Endothelial cell of umbilical vein (primary cell): Measurements from ENCODE around the gene CTSL. TPM values are rescaled to one million over a fixed set of nuclear protein-coding genes. Genes with fewer than 3 reads are reported as not detected.

Source experiments
- BruUV-seq: library from RNA; stranded (reverse); fragments of 400-500 nt; replicated peaks from 2 replicates; lab custom pipeline; 2021; lab: Mats Ljungman, UMichigan
- CTCF ChIA-PET: fragments of 300-600, 350-600 bp; sonication (Branson Sonifier 250); formaldehyde crosslinking; loops from one replicate; lab custom pipeline; 2021; ENCODE audit warnings: antibody characterized with exemption, inconsistent platforms; lab: Charles Lee
- POLR2A ChIA-PET: fragments of 300-600, 350-600 bp; sonication (Branson Sonifier 250); formaldehyde crosslinking; loops from one replicate; lab custom pipeline; 2021; ENCODE audit warnings: antibody characterized with exemption, inconsistent platforms; lab: Charles Lee
- DNase-seq: peaks from one replicate; pipeline ENCODE4 v3.0.0-alpha.2; 2011; ENCODE audit warnings: low read depth, low spot score
- FAIRE-seq: peaks from 2 replicates; lab custom pipeline; 2011; peaks lifted over from hg19 to GRCh38; lab: Jason Lieb, UNC
- H2AFZ ChIP-seq: 2 replicates; pipeline ENCODE4 v1.6.0; 2012; ENCODE audit warnings: low read depth, low read length, control low read depth, inconsistent platforms
- H3K27ac ChIP-seq: 2 replicates; pipeline ENCODE4 v1.5.1; 2011; ENCODE audit warnings: low read depth, mild to moderate bottlenecking, control low read depth, low read length, moderate library complexity; ENCODE audit not compliant: insufficient read depth
- H3K27me3 ChIP-seq, 2 experiments: 2 replicates each; pipeline versions ENCODE4 v1.6.0 to v1.6.1; 2011; ENCODE audit warnings: low read length in 2 of 2, mixed read lengths in 1 of 2; ENCODE audit not compliant: control insufficient read depth in 2 of 2, insufficient read depth in 2 of 2
- H3K36me3 ChIP-seq, 2 experiments: 2 replicates in 1 of 2; 3 replicates in 1 of 2; pipeline ENCODE4 v1.5.1; 2011; ENCODE audit warnings: low read length in 2 of 2, mild to moderate bottlenecking in 1 of 2, moderate library complexity in 1 of 2; ENCODE audit not compliant: control insufficient read depth in 2 of 2, insufficient read depth in 2 of 2; ENCODE audit errors: extremely low read depth in 1 of 2
- H3K4me1 ChIP-seq: 3 replicates; pipeline ENCODE4 v1.5.1; 2011; ENCODE audit warnings: mild to moderate bottlenecking, low read length; ENCODE audit not compliant: control insufficient read depth, insufficient read depth; ENCODE audit errors: extremely low read depth
- H3K4me2 ChIP-seq: 2 replicates; pipeline ENCODE4 v1.6.1; 2011; ENCODE audit warnings: low read length, control low read depth, mixed read lengths; ENCODE audit not compliant: insufficient read depth
- H3K4me3 ChIP-seq, 3 experiments: fragments of 200-600 bp in 1 of 3; sonication (generic), shearing (Covaris generic) in 1 of 3; replicated peaks in 1 of 3; 2 replicates each; pipeline ENCODE4 v1.5.1; 2011 to 2016; ENCODE audit warnings: control low read depth in 3 of 3, low read length in 3 of 3, mild to moderate bottlenecking in 2 of 3, inconsistent platforms in 1 of 3, low read depth in 1 of 3, moderate library complexity in 1 of 3; ENCODE audit not compliant: insufficient read depth in 1 of 3
- H3K79me2 ChIP-seq: 2 replicates; pipeline ENCODE4 v1.6.0; 2012; ENCODE audit warnings: low read length, inconsistent platforms; ENCODE audit not compliant: control insufficient read depth, insufficient read depth
- H3K9ac ChIP-seq: replicated peaks from 2 replicates; pipeline ENCODE3; 2011; ENCODE audit warnings: low read length, control low read depth; ENCODE audit not compliant: insufficient read depth; ENCODE audit errors: extremely low read depth
- H3K9me1 ChIP-seq: replicated peaks from 3 replicates; pipeline ENCODE4 v1.6.0; 2011; ENCODE audit warnings: mild to moderate bottlenecking, low read length; ENCODE audit not compliant: control insufficient read depth, insufficient read depth; ENCODE audit errors: extremely low read depth
- H3K9me3 ChIP-seq: replicated peaks from 2 replicates; pipeline ENCODE4 v1.5.1; 2012; ENCODE audit warnings: low read length, inconsistent platforms; ENCODE audit not compliant: control insufficient read depth, insufficient read depth
- H4K20me1 ChIP-seq: replicated peaks from 2 replicates; pipeline ENCODE3; 2011; ENCODE audit warnings: mild to moderate bottlenecking, low read length; ENCODE audit not compliant: control insufficient read depth, insufficient read depth; ENCODE audit errors: extremely low read depth
- CTCF ChIP-seq, 2 donors: IDR thresholded peaks; 1 replicate in 1 of 2; 2 replicates in 1 of 2; pipeline ENCODE4 v1.5.1; 2011; ENCODE audit warnings: low read length in 2 of 2, mild to moderate bottlenecking in 2 of 2, moderate library complexity in 2 of 2, control low read depth in 1 of 2, inconsistent platforms in 1 of 2, low read depth in 1 of 2; ENCODE audit not compliant: insufficient read depth in 1 of 2; ENCODE audit errors: extremely low read depth in 1 of 2
- EZH2 ChIP-seq: IDR thresholded peaks from 2 replicates; pipeline ENCODE4 v1.6.1; 2012; ENCODE audit warnings: borderline replicate concordance, low read depth, mild to moderate bottlenecking, moderate library complexity, low read length, inconsistent platforms; ENCODE audit not compliant: severe bottlenecking
- FOS ChIP-seq: IDR thresholded peaks from 2 replicates; pipeline ENCODE4 v1.6.1; 2011; ENCODE audit warnings: mild to moderate bottlenecking, low read length, moderate library complexity, borderline replicate concordance; ENCODE audit not compliant: insufficient read depth
- GATA2 ChIP-seq: IDR thresholded peaks from 2 replicates; pipeline ENCODE4 v1.7.0; 2011; ENCODE audit warnings: low read depth, mild to moderate bottlenecking, moderate library complexity, mixed read lengths, low read length; ENCODE audit not compliant: insufficient read length, insufficient read depth
- JUN ChIP-seq: IDR thresholded peaks from 2 replicates; pipeline ENCODE4 v1.6.1; 2011; ENCODE audit warnings: borderline replicate concordance, low read depth; ENCODE audit not compliant: insufficient read length, insufficient read depth
- MAX ChIP-seq: IDR thresholded peaks from 2 replicates; pipeline ENCODE4 v1.6.1; 2011; ENCODE audit not compliant: insufficient read depth, insufficient read length
- MYC ChIP-seq: IDR thresholded peaks from one replicate; pipeline ENCODE4 v1.6.1; 2011; ENCODE audit warnings: mild to moderate bottlenecking, low read depth, low read length
- POLR2A ChIP-seq: IDR thresholded peaks from 2 replicates; pipeline ENCODE4 v1.6.1; 2012; ENCODE audit warnings: low read depth, mild to moderate bottlenecking, control low read depth, low read length
- POLR2AphosphoS5 ChIP-seq: IDR thresholded peaks from 2 replicates; pipeline ENCODE4 v1.6.1; 2012; ENCODE audit warnings: low read depth, mild to moderate bottlenecking, control low read depth, low read length, moderate library complexity; ENCODE audit not compliant: insufficient read depth
- dilution Hi-C: fragments of 300-500 bp; cut with MboI; formaldehyde crosslinking; loops from one replicate; pipeline ENCODE4 v1.15.0; 2019; ENCODE audit warnings: low sequenced_read_pairs; ENCODE audit not compliant: extremely low pct_ligation_motif_present
- intact Hi-C: fragments of 100-400 bp; cut with micrococcal nuclease; formaldehyde crosslinking; loops from one replicate; pipeline ENCODE4 v1.10.0; 2022
- polyA plus RNA-seq, 4 experiments: library from polyadenylated mRNA; depleted of rRNA in 3 of 4; stranded (reverse) in 3 of 4; unstranded in 1 of 4; fragments of >200 nt; gene quantifications; 2 replicates each; pipeline versions ENCODE4 v1.2.1 to v1.2.3, GENCODE V29; 2011 to 2012; ENCODE audit warnings: missing spikeins in 1 of 4
- total RNA-seq: library from RNA; stranded (reverse); gene quantifications from 2 replicates; pipeline ENCODE4 v1.2.3, GENCODE V29; 2021

Gene CTSL
- total and polyA plus RNA-seq, 2 donors (not counting 3 experiments of a cell fraction or from before 2014, with no cell fraction given): 98.4 to 107 TPM

- TF ChIP-seq FOS (no peak), GATA2 (no peak), MAX (no peak), MYC (no peak), CTCF (IDR thresholded peaks at IDR 0.05; ENCODE audit: extremely low read depth in 1 of 2, insufficient read depth in 1 of 2, low read depth in 1 of 2, low read length in 2 of 2) (no peak), POLR2A (no peak), EZH2 (no peak), POLR2AphosphoS5 (no peak), JUN (no peak)
- H3K27me3 ChIP-seq: no peaks in the 10 kb centered on the region
- no peak overlapping the region for H3K4me3 ChIP-seq
- no peak for DNase-seq
- dilution Hi-C loops (no loop called here), intact Hi-C loops (loop anchor here (5.0 kb wide), 1 partner anchor 491 kb away; no protein-coding TSS in a partner anchor)
- no peaks in the 10 kb centered on the region for H3K79me2 ChIP-seq
- ChIA-PET POLR2A (no interaction called here), CTCF (interaction anchor here (1.6 to 3.6 kb wide), 2 partner anchors 45 to 132 kb away, joined by 3 to 23 read pairs; partner anchors contain the start of gene CTSL)
- H4K20me1 ChIP-seq: no peaks in the 10 kb centered on the region
- no peaks in the 10 kb centered on the region for H3K9me3 ChIP-seq
- no peak for FAIRE-seq
- peaks cover 17% of the 10 kb centered on the region for H3K4me1 ChIP-seq
- H3K4me2 ChIP-seq: no peak overlapping the region
- no peak overlapping the region for H2AFZ ChIP-seq
- H3K9ac ChIP-seq: no peak overlapping the region
- H3K27ac ChIP-seq: no peak overlapping the region
- peaks cover under 1 to 23% of the 10 kb centered on the region in 2 experiments for H3K36me3 ChIP-seq
- H3K9me1 ChIP-seq: no peaks in the 10 kb centered on the region
- no TSS peak for BruUV-seq
Measured at GRCh38 chr9:87681271-87682061, 44.5 kb upstream of the CTSL start.
